GM19438 (cell line): ENCODE data around the gene SULT1C4.
"Not testable (repeated sequence)": the region's sequence is repeated elsewhere in the genome, so short reads cannot be mapped to it uniquely, and the experiment has no call there.

Source experiments
- ATAC-seq: cut with Tn5 transposase; IDR thresholded peaks from one replicate; pipeline ENCODE4 v1.9.1; 2021; ENCODE audit warnings: low read depth; ENCODE audit not compliant: unreplicated experiment

SULT1C4 gene

GRCh38 chr2:108409768-108410167 is 32.0 kb downstream of the SULT1C4 start:
- no peak for ATAC-seq

GRCh38 chr2:108412995-108413710 is 35.4 kb downstream of the SULT1C4 start:
- ATAC-seq, result no peak

GRCh38 chr2:108413711-108414095 is 35.9 kb downstream of the SULT1C4 start:
- no peak for ATAC-seq

GRCh38 chr2:108414256-108414876 is 36.6 kb downstream of the SULT1C4 start:
- no peak for ATAC-seq

- no peak for ATAC-seq
Observed at GRCh38 chr2:108414945-108415344, 37.2 kb downstream of the SULT1C4 start.

- ATAC-seq, result no peak
Observed at GRCh38 chr2:108417254-108417653, 39.5 kb downstream of the SULT1C4 start.

- no peak for ATAC-seq
Observed at GRCh38 chr2:108418416-108418815, 40.7 kb downstream of the SULT1C4 start.

GRCh38 chr2:108423067-108423466 is 45.3 kb downstream of the SULT1C4 start:
- ATAC-seq, result no peak

- ATAC-seq, result no peak
Observed at GRCh38 chr2:108423502-108424251, 45.9 kb downstream of the SULT1C4 start.

- ATAC-seq, result no peak
Observed at GRCh38 chr2:108428286-108429009, 50.7 kb downstream of the SULT1C4 start.

GRCh38 chr2:108435578-108435977 is 57.8 kb downstream of the SULT1C4 start:
- not testable (repeated sequence) for ATAC-seq

- no peak for ATAC-seq
Observed at GRCh38 chr2:108436976-108437375, 59.2 kb downstream of the SULT1C4 start.
